OCI-LY7 (cell line): ENCODE results near the gene ADAMTS8. TPM values are rescaled to one million over a fixed set of nuclear protein-coding genes. Genes with fewer than 3 reads are reported as not detected.

Source experiments
- BruUV-seq: library from RNA; stranded (reverse); fragments of 400-500 nt; replicated peaks from 2 replicates; lab custom pipeline; 2021; lab: Mats Ljungman, UMichigan
- CTCF ChIA-PET: fragments of 300-600 bp; sonication (Branson Sonifier 250); formaldehyde crosslinking; loops from one replicate; lab custom pipeline; 2022; ENCODE audit warnings: antibody characterized with exemption; ENCODE audit not compliant: unreplicated experiment; lab: Charles Lee
- POLR2A ChIA-PET: fragments of 300-600 bp; sonication (Branson Sonifier 250); formaldehyde crosslinking; loops from one replicate; lab custom pipeline; 2022; ENCODE audit warnings: antibody characterized with exemption; lab: Charles Lee
- DNase-seq: peaks from one replicate; pipeline ENCODE4 v3.0.0-alpha.2; 2015; ENCODE audit warnings: low spot score
- H2AFZ ChIP-seq: fragments of 200-600 bp; sonication (generic), shearing (Covaris generic); 2 replicates; pipeline ENCODE4 v1.6.1; 2014; ENCODE audit warnings: mild to moderate bottlenecking, antibody characterized with exemption, low read length, moderate library complexity
- H3K27ac ChIP-seq: fragments of 200-600 bp; sonication (generic); 2 replicates; pipeline ENCODE4 v1.5.1; 2014; ENCODE audit warnings: mixed run types, low read depth, mild to moderate bottlenecking, moderate library complexity, low read length, inconsistent platforms; ENCODE audit not compliant: poor library complexity, severe bottlenecking
- H3K36me3 ChIP-seq: fragments of 200-600 bp; sonication (generic); 2 replicates; pipeline ENCODE4 v1.6.1; 2014; ENCODE audit warnings: mild to moderate bottlenecking, antibody characterized with exemption, low read length, moderate library complexity, mixed read lengths; ENCODE audit not compliant: insufficient read depth
- H3K4me1 ChIP-seq: fragments of 200-600 bp; sonication (generic); 2 replicates; pipeline ENCODE4 v1.5.1; 2014; ENCODE audit warnings: mild to moderate bottlenecking, low read length; ENCODE audit not compliant: insufficient read depth, poor library complexity, severe bottlenecking
- H3K4me2 ChIP-seq: fragments of 200-600 bp; sonication (generic); 2 replicates; pipeline ENCODE4 v1.6.1; 2014; ENCODE audit warnings: mild to moderate bottlenecking, low read length
- H3K4me3 ChIP-seq: fragments of 200-600 bp; sonication (generic); 2 replicates; pipeline ENCODE4 v1.5.1; 2014; ENCODE audit warnings: mild to moderate bottlenecking, low read depth, low read length; ENCODE audit not compliant: poor library complexity, severe bottlenecking
- H3K79me2 ChIP-seq: fragments of 200-600 bp; sonication (generic); 2 replicates; pipeline ENCODE4 v1.6.1; 2016; ENCODE audit warnings: low read depth, mild to moderate bottlenecking, low read length, moderate library complexity, mixed read lengths; ENCODE audit not compliant: insufficient read depth
- H3K9me2 ChIP-seq: fragments of 200-600 bp; sonication (generic); 2 replicates; pipeline ENCODE4 v1.6.1; 2016; ENCODE audit warnings: mild to moderate bottlenecking, low read length, mixed read lengths; ENCODE audit not compliant: insufficient read depth
- H3K9me3 ChIP-seq: fragments of 200-600 bp; sonication (generic); 2 replicates; pipeline ENCODE4 v1.6.1; 2014; ENCODE audit warnings: mild to moderate bottlenecking, mixed run types, low read length, mixed read lengths
- H4K20me1 ChIP-seq: fragments of 200-600 bp; sonication (generic); 2 replicates; pipeline ENCODE4 v1.6.1; 2014; ENCODE audit warnings: mild to moderate bottlenecking, antibody characterized with exemption, low read length, moderate library complexity, mixed read lengths; ENCODE audit not compliant: insufficient read depth
- CTCF ChIP-seq: fragments of 200-600 bp; sonication (generic); conservative IDR thresholded peaks from 2 replicates; pipeline ENCODE4 v1.5.1; 2014; ENCODE audit warnings: mild to moderate bottlenecking, antibody characterized with exemption, low read length, moderate library complexity, mixed read lengths
- EZH2phosphoT487 ChIP-seq: fragments of 200-600 bp; sonication (generic); IDR thresholded peaks from 2 replicates; pipeline ENCODE4 v1.6.1; 2018; ENCODE audit warnings: low read depth, borderline replicate concordance, mild to moderate bottlenecking, mixed run types, antibody characterized with exemption, low read length, moderate library complexity, mixed read lengths
- intact Hi-C: fragments of 100-400 bp; cut with micrococcal nuclease; formaldehyde crosslinking; loops from one replicate; pipeline ENCODE4 v1.10.0; 2022; ENCODE audit not compliant: unreplicated experiment
- total RNA-seq, 2 experiments: library from RNA; depleted of rRNA in 1 of 2; stranded (reverse); fragments of >200 nt in 1 of 2; shearing (Covaris generic) in 1 of 2; gene quantifications; 2 replicates each; pipeline ENCODE4 v1.2.3, GENCODE V29; 2014 to 2022

Gene ADAMTS8
- total RNA-seq, 2 experiments from 2014 or later = not detected

GRCh38 chr11:130475426-130476053, 47.1 kb upstream of the ADAMTS8 start:
- Histone ChIP-seq H3K4me3 (no peak overlapping the region), H3K9me3 (no peaks in the 10 kb centered on the region), H2AFZ (no peak overlapping the region), H3K79me2 (no peaks in the 10 kb centered on the region), H3K4me1 (no peaks in the 10 kb centered on the region), H4K20me1 (no peaks in the 10 kb centered on the region), H3K9me2 (no peaks in the 10 kb centered on the region), H3K27ac (no peak overlapping the region), H3K36me3 (no peaks in the 10 kb centered on the region), H3K4me2 (no peak overlapping the region)
- CTCF ChIA-PET = no interaction called here
- POLR2A ChIA-PET = interaction anchor here (0.9 kb wide), 1 partner anchor 10 kb away, joined by 3 read pairs; no protein-coding TSS in a partner anchor
- no peak for DNase-seq
- no peak for TF ChIP-seq EZH2phosphoT487
- BruUV-seq = no TSS peak
- intact Hi-C loops = no loop called here

- Histone ChIP-seq H4K20me1 (no peaks in the 10 kb centered on the region), H2AFZ (no peak overlapping the region), H3K4me3 (no peak overlapping the region), H3K9me2 (no peaks in the 10 kb centered on the region), H3K9me3 (no peaks in the 10 kb centered on the region), H3K4me1 (no peaks in the 10 kb centered on the region), H3K79me2 (no peaks in the 10 kb centered on the region), H3K4me2 (no peak overlapping the region), H3K27ac (no peak overlapping the region), H3K36me3 (no peaks in the 10 kb centered on the region)
- intact Hi-C loops = no loop called here
- CTCF ChIA-PET = interaction anchor here (0.6 kb wide), 1 partner anchor 212 kb away, joined by 3 read pairs; no protein-coding TSS in a partner anchor
- no peak for TF ChIP-seq CTCF
- TF ChIP-seq EZH2phosphoT487 = no peak
- POLR2A ChIA-PET = interaction anchor here (0.6 kb wide), 1 partner anchor 370 kb away, joined by 3 read pairs; no protein-coding TSS in a partner anchor
- no TSS peak for BruUV-seq
- DNase-seq = no peak
Observed at GRCh38 chr11:130474637-130475400, 46.4 kb upstream of the ADAMTS8 start.

- H3K4me2 ChIP-seq = no peak overlapping the region
- DNase-seq = no peak
- no peaks in the 10 kb centered on the region for H3K9me2 ChIP-seq
- intact Hi-C loops = no loop called here
- ChIA-PET POLR2A (interaction anchor here (0.6 kb wide), 1 partner anchor 369 kb away, joined by 3 read pairs; no protein-coding TSS in a partner anchor), CTCF (interaction anchor here (0.6 kb wide), 1 partner anchor 211 kb away, joined by 3 read pairs; no protein-coding TSS in a partner anchor)
- H3K9me3 ChIP-seq = no peaks in the 10 kb centered on the region
- H3K27ac ChIP-seq = no peak overlapping the region
- no peak overlapping the region for H3K4me3 ChIP-seq
- no peaks in the 10 kb centered on the region for H3K36me3 ChIP-seq
- no peaks in the 10 kb centered on the region for H3K4me1 ChIP-seq
- H2AFZ ChIP-seq = no peak overlapping the region
- BruUV-seq = no TSS peak
- no peaks in the 10 kb centered on the region for H4K20me1 ChIP-seq
- TF ChIP-seq CTCF (no peak), EZH2phosphoT487 (no peak)
- H3K79me2 ChIP-seq = no peaks in the 10 kb centered on the region
Observed at GRCh38 chr11:130473795-130474377, 45.5 kb upstream of the ADAMTS8 start.
